Astrocyte of the cerebellum (primary cell): Measurements from ENCODE around the gene PSMB11.

ENCODE experiments used
- DNase-seq: peaks from one replicate; pipeline ENCODE4 v3.0.0-alpha.2; 2011; ENCODE audit warnings: low read depth
- H3K4me3 ChIP-seq: 2 replicates; pipeline ENCODE4 v1.5.1; 2011; ENCODE audit warnings: mild to moderate bottlenecking, low read depth, low read length, moderate library complexity
- CTCF ChIP-seq: IDR thresholded peaks from 2 replicates; pipeline ENCODE4 v1.5.1; 2012; ENCODE audit warnings: low read length, low read depth, moderate library complexity, mild to moderate bottlenecking; ENCODE audit errors: missing control alignments
- in situ Hi-C: cut with HindIII; loops from 2 replicates; pipeline ENCODE4 v1.10.0; 2017; ENCODE audit warnings: low sequenced_read_pairs

Gene PSMB11

GRCh38 chr14:23006188-23006534, 35.9 kb upstream of the PSMB11 start:
- in situ Hi-C loops: loop anchor here (10.0 kb wide), 1 partner anchor 89 kb away; the partner anchor contains the start of genes ACIN1 and C14orf119
- no peak for TF ChIP-seq CTCF

GRCh38 chr14:23006544-23007419, 35.2 kb upstream of the PSMB11 start:
- peak; percentile 96 for DNase-seq
- TF ChIP-seq CTCF: peak; percentile 32
- peak overlapping the region; percentile 68 for H3K4me3 ChIP-seq
- in situ Hi-C loops: loop anchor here (10.0 kb wide), 1 partner anchor 88 kb away; the partner anchor contains the start of genes ACIN1 and C14orf119

More at GRCh38 chr14:23006188-23006534, 35.9 kb upstream of the PSMB11 start:
- DNase-seq: no peak
- H3K4me3 ChIP-seq: peak overlapping the region; percentile 68

GRCh38 chr14:23008831-23009230, 33.2 kb upstream of the PSMB11 start:
- DNase-seq: no peak
- TF ChIP-seq CTCF: no peak
- in situ Hi-C loops: loop anchor here (10.0 kb wide), 1 partner anchor 86 kb away; the partner anchor contains the start of genes ACIN1 and C14orf119
- H3K4me3 ChIP-seq: no peak overlapping the region

- in situ Hi-C loops: loop anchor here (10.0 kb wide), 1 partner anchor 85 kb away; the partner anchor contains the start of genes ACIN1 and C14orf119
- DNase-seq: no peak
- H3K4me3 ChIP-seq: peak overlapping the region; percentile 40
- TF ChIP-seq CTCF: no peak
Observed at GRCh38 chr14:23009483-23009938, 32.5 kb upstream of the PSMB11 start.

GRCh38 chr14:23009939-23010726, 31.9 kb upstream of the PSMB11 start, which contains the start of gene C14orf93:
Gene C14orf93 (minus strand): TSS chr14:23010143. CDS start chr14:22999023, 11,120 bp downstream.
- no peak for DNase-seq
- no peak for TF ChIP-seq CTCF
- H3K4me3 ChIP-seq: peak within 1 kb of the TSS; percentile 40
- in situ Hi-C loops: loop anchor here (10.0 kb wide), 1 partner anchor 85 kb away; the partner anchor contains the start of genes ACIN1 and C14orf119
